TTC549 (cell line): ENCODE measurements around the gene FAM90A26.
"Not testable (repeated sequence)": the region's sequence is repeated elsewhere in the genome, so short reads cannot be mapped to it uniquely, and the experiment has no call there.

Source experiments
- FAIRE-seq: peaks from 2 replicates; lab custom pipeline; 2012; peaks lifted over from hg19 to GRCh38; lab: Jason Lieb, UNC

FAM90A26 gene

DNA sequence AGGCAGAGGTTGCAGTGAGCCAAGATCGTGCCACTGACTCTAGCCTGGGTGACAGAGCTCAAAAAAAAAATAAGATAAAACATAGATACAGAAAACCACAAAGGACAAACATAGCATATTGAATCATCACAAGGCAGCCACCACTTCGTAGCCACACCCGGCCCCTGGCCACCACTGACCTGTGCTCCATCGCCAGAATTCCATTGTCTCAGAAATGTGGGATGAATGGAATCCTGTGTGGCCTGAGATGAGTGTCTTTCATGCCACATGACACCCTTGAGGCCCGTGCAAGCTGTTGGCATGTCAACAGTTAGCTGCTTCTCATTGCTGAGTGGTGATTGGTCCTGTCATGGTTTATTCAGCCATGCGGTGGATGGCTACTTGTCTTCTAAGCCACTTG is 10.2 kb upstream of the FAM90A26 start:
- FAIRE-seq: not testable (repeated sequence)

DNA sequence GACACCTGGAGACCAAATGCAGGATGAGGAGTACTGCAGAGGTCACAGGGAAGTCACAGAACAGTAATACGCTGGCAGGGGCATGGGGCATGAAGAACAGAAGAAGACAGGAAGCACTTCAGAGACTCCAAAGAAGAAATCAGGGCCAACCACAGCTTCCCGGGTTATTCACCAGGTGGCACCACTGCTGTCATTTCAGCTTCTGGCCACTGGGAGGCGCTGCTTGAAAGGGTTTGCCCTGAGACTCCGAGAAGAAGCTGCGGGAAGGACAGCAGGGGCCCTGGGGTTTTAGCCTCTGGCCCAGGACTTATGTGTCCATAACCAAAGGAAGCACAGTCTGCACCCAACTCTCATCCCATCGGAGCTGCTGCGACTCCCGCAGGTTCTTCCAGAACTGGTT is 4.2 kb upstream of the FAM90A26 start:
- FAIRE-seq: not testable (repeated sequence)

DNA sequence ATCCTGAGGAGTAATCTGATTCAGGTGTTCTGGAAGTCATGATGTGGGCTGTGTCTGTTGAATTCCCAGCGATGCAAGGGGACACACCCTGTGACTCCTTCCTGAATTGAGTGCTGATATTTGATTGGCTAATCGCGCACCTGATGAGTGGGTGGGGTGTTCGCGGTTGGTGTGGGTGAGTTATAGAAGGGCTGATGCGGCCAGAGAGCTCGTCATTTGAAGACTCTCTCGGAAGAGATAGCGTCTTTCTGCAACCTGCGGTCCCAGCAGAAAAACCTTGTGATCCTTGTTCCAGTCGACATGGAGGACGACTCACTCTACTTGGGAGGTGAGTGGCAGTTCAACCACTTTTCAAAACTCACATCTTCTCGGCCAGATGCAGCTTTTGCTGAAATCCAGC is 40.1 kb downstream of the FAM90A26 start, which contains the start of gene USP17L10:
USP17L10 (plus strand) TSS at position 301 of the 400 bp plus-strand sequence; CDS start at position 301, 0 bp downstream.
- not testable (repeated sequence) for FAIRE-seq

DNA sequence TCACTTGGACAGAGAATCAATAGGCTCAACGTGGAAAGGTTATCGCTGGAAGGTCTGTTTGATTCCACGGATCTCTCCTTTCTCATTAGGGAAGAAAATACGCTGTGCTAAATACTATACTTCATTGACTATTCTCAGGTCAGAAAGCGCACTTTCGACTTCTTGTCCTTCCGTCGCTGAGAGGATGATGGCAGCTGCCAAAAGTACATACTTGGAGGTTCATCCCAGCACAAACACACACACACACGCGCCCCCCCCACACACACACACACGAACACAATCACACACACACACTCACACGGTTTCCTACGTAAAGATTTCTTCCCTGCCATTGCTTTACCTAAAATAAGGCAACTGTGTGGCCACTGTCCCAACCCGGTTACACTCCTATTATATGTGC is 44.5 kb downstream of the FAM90A26 start:
- FAIRE-seq: not testable (repeated sequence)

DNA sequence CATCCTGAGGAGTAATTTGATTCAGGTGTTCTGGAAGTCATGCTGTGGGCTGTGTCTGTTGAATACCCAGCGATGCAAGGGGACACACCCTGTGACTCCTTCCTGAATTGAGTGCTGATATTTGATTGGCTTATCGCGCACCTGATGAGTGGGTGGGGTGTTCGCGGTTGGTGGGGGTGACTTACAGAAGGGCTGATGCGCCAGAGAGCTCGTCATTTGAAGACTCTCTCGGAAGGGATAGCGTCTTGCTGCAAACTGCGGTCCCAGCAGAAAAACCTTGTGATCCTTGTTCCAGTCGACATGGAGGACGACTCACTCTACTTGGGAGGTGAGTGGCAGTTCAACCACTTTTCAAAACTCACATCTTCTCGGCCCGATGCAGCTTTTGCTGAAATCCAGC is 44.9 kb downstream of the FAM90A26 start, which contains the start of gene USP17L11:
USP17L11 (plus strand) TSS at position 301 of the 400 bp plus-strand sequence; CDS start at position 301, 0 bp downstream.
- FAIRE-seq: not testable (repeated sequence)

DNA sequence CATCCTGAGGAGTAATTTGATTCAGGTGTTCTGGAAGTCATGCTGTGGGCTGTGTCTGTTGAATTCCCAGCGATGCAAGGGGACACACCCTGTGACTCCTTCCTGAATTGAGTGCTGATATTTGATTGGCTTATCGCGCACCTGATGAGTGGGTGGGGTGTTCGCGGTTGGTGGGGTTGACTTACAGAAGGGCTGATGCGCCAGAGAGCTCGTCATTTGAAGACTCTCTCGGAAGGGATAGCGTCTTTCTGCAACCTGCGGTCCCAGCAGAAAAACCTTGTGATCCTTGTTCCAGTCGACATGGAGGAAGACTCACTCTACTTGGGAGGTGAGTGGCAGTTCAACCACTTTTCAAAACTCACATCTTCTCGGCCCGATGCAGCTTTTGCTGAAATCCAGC is 49.6 kb downstream of the FAM90A26 start, which contains the start of gene USP17L12:
USP17L12 (plus strand) TSS at position 301 of the 400 bp plus-strand sequence; CDS start at position 301, 0 bp downstream.
- not testable (repeated sequence) for FAIRE-seq

DNA sequence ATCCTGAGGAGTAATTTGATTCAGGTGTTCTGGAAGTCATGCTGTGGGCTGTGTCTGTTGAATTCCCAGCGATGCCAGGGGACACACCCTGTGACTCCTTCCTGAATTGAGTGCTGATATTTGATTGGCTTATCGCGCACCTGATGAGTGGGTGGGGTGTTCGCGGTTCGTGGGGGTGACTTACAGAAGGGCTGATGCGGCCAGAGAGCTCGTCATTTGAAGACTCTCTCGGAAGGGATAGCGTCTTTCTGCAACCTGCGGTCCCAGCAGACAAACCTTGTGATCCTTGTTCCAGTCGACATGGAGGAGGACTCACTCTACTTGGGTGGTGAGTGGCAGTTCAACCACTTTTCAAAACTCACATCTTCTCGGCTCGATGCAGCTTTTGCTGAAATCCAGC is 54.4 kb downstream of the FAM90A26 start, which contains the start of gene USP17L13:
USP17L13 (plus strand) TSS at position 301 of the 400 bp plus-strand sequence; CDS start at position 301, 0 bp downstream.
- FAIRE-seq: not testable (repeated sequence)
